NT2/D1 (cell line): ENCODE measurements around the gene NME8.
A peak's percentile ranks its signal among the peaks of the same experiment; 100 is the strongest.

ENCODE experiments used
- DNase-seq: peaks from one replicate; pipeline ENCODE4 v3.0.0-alpha.2; 2011; ENCODE audit warnings: low read depth, low spot score
- H3K27me3 ChIP-seq: 2 replicates; pipeline ENCODE4 v1.6.0; 2011; ENCODE audit warnings: mild to moderate bottlenecking; ENCODE audit not compliant: insufficient read length, insufficient read depth
- H3K36me3 ChIP-seq: 2 replicates; pipeline ENCODE4 v1.6.1; 2011; ENCODE audit warnings: mild to moderate bottlenecking, low read length, mixed read lengths; ENCODE audit not compliant: insufficient read depth, insufficient read length
- H3K4me1 ChIP-seq: 2 replicates; pipeline ENCODE4 v1.5.1; 2011; ENCODE audit not compliant: insufficient read depth, insufficient read length
- H3K4me3 ChIP-seq: 2 replicates; pipeline ENCODE4 v1.5.1; 2011; ENCODE audit warnings: low read depth; ENCODE audit not compliant: insufficient read length
- H3K9ac ChIP-seq: 2 replicates; pipeline ENCODE4 v1.6.0; 2011; ENCODE audit warnings: low read depth; ENCODE audit not compliant: insufficient read length
- H3K9me3 ChIP-seq: 2 replicates; pipeline ENCODE4 v1.5.1; 2011; ENCODE audit warnings: mild to moderate bottlenecking, low read length; ENCODE audit not compliant: insufficient read depth
- SUZ12 ChIP-seq: IDR thresholded peaks from 2 replicates; pipeline ENCODE4 v1.6.1; 2011; ENCODE audit not compliant: insufficient read length, insufficient read depth; ENCODE audit errors: extremely low read depth
- YY1 ChIP-seq: IDR thresholded peaks from 2 replicates; pipeline ENCODE4 v1.6.1; 2011; ENCODE audit not compliant: insufficient read length, insufficient read depth
- ZNF274 ChIP-seq: IDR thresholded peaks from 2 replicates; pipeline ENCODE4 v1.6.1; 2011; ENCODE audit warnings: mild to moderate bottlenecking, low read depth, low read length

The NME8 gene

DNA sequence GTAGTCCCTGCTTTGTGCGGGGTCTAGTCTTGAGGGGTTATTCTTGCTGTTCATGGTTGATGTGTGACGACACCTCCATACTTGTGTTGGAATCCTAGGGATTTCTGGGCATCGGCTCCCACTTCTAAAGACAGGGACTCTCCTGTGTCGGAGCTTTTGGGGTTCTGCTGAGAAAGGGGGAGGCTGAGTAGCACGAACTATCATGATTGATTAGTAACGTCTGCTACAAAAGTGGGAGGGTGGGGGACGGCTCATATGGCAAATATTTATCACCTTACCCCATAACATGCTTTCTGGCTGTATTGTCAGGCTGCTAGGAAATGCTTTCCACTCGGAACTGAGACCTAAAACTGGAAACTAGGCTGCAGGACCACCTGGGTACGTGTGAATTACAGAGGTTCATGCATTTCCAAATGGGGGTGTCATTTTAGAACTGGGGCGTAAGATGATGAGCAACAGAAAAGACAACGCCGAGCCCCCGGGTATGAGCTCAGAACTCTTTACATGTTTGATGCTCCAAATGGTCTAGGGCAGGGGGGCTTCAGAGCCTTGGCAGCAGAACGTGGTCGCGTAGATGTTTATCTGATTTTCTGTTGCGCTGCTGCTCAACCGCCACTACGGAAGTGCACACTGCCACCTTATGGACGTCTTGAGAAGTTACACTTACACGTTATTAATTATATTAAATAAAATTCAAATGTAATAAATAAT, 15.1 kb upstream of the NME8 start:
- Histone ChIP-seq H3K9ac (no peak overlapping the region), H3K4me3 (no peak overlapping the region), H3K36me3 (no peaks in the 10 kb centered on the region), H3K9me3 (peaks cover 4% of the 10 kb centered on the region; the same call in 1 of the 2 replicates), H3K4me1 (no peaks in the 10 kb centered on the region), H3K27me3 (no peaks in the 10 kb centered on the region)
- DNase-seq, result peak; percentile 44
- TF ChIP-seq ZNF274 (no peak), SUZ12 (no peak), YY1 (no peak)

DNA sequence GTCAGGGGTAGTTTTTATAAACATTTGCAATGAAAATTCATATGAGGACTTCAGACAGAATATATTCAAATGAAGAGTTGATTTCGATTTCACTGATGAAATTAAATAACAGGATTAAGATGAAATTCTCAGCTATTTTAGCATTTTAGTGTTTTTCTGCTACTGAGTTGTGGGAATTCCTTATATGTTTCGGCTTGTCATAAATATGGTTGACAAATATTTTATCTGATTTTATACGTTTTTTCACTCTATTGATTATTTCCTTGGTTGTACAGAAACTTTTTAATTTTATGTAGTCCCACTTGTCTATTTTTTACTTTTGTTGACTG, 14.6 kb upstream of the NME8 start:
- no peak for DNase-seq

DNA sequence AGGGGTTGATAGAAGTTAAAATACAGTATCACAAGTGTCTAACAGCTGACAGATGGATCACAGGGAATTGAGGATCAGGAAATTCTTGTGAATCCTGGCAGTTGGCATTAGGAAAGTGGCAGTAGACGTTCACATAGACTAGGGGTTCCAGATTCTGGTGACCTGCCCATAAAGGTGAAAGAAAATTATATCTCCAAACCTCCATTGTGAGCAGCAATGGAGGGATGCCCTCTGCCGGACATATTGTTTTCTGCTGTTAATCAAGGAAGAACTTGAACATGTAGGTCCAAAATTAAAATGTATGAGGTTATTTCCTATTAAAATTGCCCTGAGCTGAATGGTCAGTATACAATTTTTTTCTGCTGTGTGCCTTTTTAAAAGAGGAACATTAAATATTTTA, 5.1 kb downstream of the NME8 start:
- H3K27me3 ChIP-seq, result no peaks in the 10 kb centered on the region
- DNase-seq, result peak; percentile 15
- no peak overlapping the region for H3K9ac ChIP-seq
- TF ChIP-seq SUZ12 (no peak), YY1 (no peak), ZNF274 (no peak)
- H3K4me3 ChIP-seq, result no peak overlapping the region
- no peaks in the 10 kb centered on the region for H3K9me3 ChIP-seq
- no peaks in the 10 kb centered on the region for H3K4me1 ChIP-seq
- H3K36me3 ChIP-seq, result no peaks in the 10 kb centered on the region

More for the DNA sequence above, 14.6 kb upstream of the NME8 start:
- H3K9me3 ChIP-seq, result peaks cover 4% of the 10 kb centered on the region; the same call in 1 of the 2 replicates
- H3K27me3 ChIP-seq, result no peaks in the 10 kb centered on the region
- no peaks in the 10 kb centered on the region for H3K36me3 ChIP-seq
- H3K4me3 ChIP-seq, result no peak overlapping the region
- no peak for TF ChIP-seq YY1
- TF ChIP-seq ZNF274, result no peak
- no peak for TF ChIP-seq SUZ12
- no peak overlapping the region for H3K9ac ChIP-seq
- no peaks in the 10 kb centered on the region for H3K4me1 ChIP-seq

DNA sequence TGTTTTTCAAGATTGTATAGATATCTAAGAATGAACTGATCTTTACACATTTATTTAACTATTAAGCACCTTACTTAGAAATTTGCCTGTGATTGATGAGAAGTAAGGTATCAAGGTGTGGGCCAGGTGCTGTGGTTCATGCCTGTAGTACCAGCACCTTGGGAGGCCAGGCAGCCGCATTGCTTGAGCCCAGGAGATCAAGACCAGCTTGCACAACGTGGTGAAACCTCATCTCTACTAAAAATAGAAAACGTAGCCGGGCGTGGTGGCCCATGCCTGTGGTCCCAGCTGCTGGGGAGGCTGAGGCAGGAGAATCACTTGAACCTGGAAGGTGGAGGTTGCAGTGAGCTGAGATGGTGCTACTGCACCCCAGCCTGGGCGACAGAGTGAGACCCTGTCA, 33.7 kb downstream of the NME8 start:
- no peaks in the 10 kb centered on the region for H3K36me3 ChIP-seq
- H3K9ac ChIP-seq, result no peak overlapping the region
- no peak for DNase-seq
- H3K9me3 ChIP-seq, result no peaks in the 10 kb centered on the region
- no peaks in the 10 kb centered on the region for H3K4me1 ChIP-seq
- TF ChIP-seq YY1 (no peak), SUZ12 (no peak), ZNF274 (no peak)
- no peaks in the 10 kb centered on the region for H3K27me3 ChIP-seq
- H3K4me3 ChIP-seq, result no peak overlapping the region

DNA sequence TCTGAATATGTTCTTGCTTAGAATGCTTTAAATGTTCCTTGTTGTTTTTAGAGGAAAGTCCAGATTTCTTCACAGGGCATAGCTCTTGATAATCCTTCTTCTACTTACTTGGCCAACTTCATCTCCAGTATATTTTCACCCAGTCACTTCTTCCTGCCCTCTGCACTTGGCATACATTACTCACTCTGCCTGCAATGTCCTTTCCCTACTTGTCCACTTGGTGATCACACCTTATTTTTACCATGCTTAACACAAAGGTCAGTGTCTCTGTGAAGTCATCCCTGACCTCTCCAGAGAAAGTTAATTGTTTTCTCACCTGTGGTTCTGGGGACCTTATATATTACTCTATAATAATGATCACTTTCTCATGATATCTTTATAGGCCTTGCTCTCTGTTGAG, 45.0 kb downstream of the NME8 start:
- no peak for TF ChIP-seq SUZ12
- no peak for TF ChIP-seq YY1
- TF ChIP-seq ZNF274, result no peak

DNA sequence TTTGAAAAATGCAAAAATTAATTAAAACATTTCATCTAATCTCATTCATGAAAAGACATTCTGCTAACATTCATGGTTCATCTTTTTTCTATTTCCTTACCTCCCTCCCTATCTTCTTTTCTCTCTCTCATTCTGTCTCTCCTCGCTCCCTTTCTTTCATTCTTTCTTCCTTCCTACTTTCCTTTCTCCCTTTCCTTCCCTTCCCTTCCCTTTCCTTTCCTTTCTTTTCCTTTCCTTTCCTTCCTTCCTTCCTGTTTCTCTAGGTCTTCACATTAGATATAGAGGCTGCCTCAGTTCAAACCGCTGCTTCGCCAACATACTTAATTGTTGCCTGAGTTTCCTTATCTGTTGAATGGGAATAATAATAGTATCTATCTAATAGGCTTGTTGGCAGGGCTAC, 46.3 kb downstream of the NME8 start:
- H3K4me1 ChIP-seq, result no peaks in the 10 kb centered on the region
- no peaks in the 10 kb centered on the region for H3K27me3 ChIP-seq
- no peaks in the 10 kb centered on the region for H3K36me3 ChIP-seq
- TF ChIP-seq ZNF274, result no peak
- no peak for TF ChIP-seq YY1
- no peak for TF ChIP-seq SUZ12
- no peak overlapping the region for H3K4me3 ChIP-seq
- DNase-seq, result no peak
- H3K9me3 ChIP-seq, result no peaks in the 10 kb centered on the region
- no peak overlapping the region for H3K9ac ChIP-seq

More for the DNA sequence above, 45.0 kb downstream of the NME8 start:
- Histone ChIP-seq H3K27me3 (no peaks in the 10 kb centered on the region), H3K36me3 (no peaks in the 10 kb centered on the region), H3K9me3 (no peaks in the 10 kb centered on the region), H3K4me1 (no peaks in the 10 kb centered on the region), H3K4me3 (no peak overlapping the region), H3K9ac (no peak overlapping the region)
- no peak for DNase-seq

DNA sequence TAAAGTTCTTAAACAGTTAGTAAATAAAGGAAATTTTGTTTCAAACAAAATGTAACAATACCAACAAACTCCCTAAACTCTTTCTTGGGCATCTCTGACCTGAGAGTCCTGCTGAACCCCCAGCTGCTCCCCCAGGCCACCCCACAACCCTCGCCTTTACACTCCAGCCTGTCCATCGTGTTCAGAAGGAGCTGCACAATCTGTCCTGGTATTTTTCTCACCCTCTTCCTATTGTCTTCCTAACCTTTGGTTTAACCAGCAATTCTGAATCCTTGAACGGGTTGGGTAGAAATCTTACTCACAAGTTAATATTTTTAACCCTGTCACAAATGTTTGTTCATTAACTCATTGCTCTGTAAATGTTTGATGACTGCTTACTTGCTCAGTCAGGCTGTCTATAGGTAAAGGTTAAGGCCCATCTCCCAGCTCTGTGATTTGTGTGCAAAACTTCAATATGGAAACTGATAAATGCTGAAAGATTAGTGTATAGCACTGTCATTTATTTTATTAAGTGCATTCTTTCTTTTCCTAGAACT, 51.4 kb downstream of the NME8 start:
- H3K36me3 ChIP-seq, result no peaks in the 10 kb centered on the region
- no peaks in the 10 kb centered on the region for H3K27me3 ChIP-seq
- no peaks in the 10 kb centered on the region for H3K9me3 ChIP-seq
- no peak for DNase-seq
- no peaks in the 10 kb centered on the region for H3K4me1 ChIP-seq
- H3K4me3 ChIP-seq, result no peak overlapping the region
- no peak for TF ChIP-seq ZNF274
- no peak for TF ChIP-seq YY1
- no peak for TF ChIP-seq SUZ12
- H3K9ac ChIP-seq, result no peak overlapping the region
